SK-N-SH treated with all-trans-retinoic acid at 6 μM for 48 hours (cell line): ENCODE data around the gene PHLDB3.

Experiments used
- ATAC-seq: fragments of 200-7000 bp; cut with Tn5 transposase; 3 replicates; pipeline ENCODE4 v1.9.1; 2020; ENCODE audit warnings: mild to moderate bottlenecking, moderate library complexity
- ARNTL ChIP-seq: fragments of 450-650 bp; formaldehyde crosslinking; IDR thresholded peaks from 2 replicates; pipeline ENCODE4 v1.5.0; 2020; ENCODE audit warnings: low read depth, mild to moderate bottlenecking, moderate library complexity, borderline replicate concordance
- CSDC2 ChIP-seq: fragments of 250-450 bp; sonication (Bioruptor Pico); IDR thresholded peaks from 2 replicates; pipeline ENCODE4 v1.5.0; 2020; ENCODE audit warnings: mild to moderate bottlenecking, moderate library complexity
- CSRNP3 ChIP-seq: fragments of 250-450 bp; sonication (Bioruptor Pico); IDR thresholded peaks from 2 replicates; pipeline ENCODE4 v1.5.1; 2021; ENCODE audit warnings: mild to moderate bottlenecking, moderate library complexity
- ISL1 ChIP-seq: fragments of 250-450 bp; sonication (Bioruptor Pico); IDR thresholded peaks from 2 replicates; pipeline ENCODE4 v2.1.2; 2022; ENCODE audit warnings: mild to moderate bottlenecking, moderate library complexity
- OSR1 ChIP-seq: fragments of 250-450 bp; sonication (Bioruptor Pico); IDR thresholded peaks from 2 replicates; pipeline ENCODE4 v1.8.0; 2022; ENCODE audit warnings: moderate library complexity, mild to moderate bottlenecking, inconsistent platforms
- PATZ1 ChIP-seq: fragments of 250-450 bp; sonication (Bioruptor Pico); IDR thresholded peaks from 2 replicates; pipeline ENCODE4 v1.8.0; 2020; ENCODE audit warnings: mild to moderate bottlenecking, moderate library complexity, borderline replicate concordance
- PPARA ChIP-seq: fragments of 250-450 bp; sonication (Bioruptor Pico); IDR thresholded peaks from 2 replicates; pipeline ENCODE4 v1.5.0; 2020; ENCODE audit warnings: mild to moderate bottlenecking, borderline replicate concordance
- RARB ChIP-seq: fragments of 250-450 bp; sonication (Bioruptor Pico); IDR thresholded peaks from 2 replicates; pipeline ENCODE4 v1.8.0; 2021; ENCODE audit warnings: mild to moderate bottlenecking, moderate library complexity
- SNAI2 ChIP-seq: fragments of 250-450 bp; sonication (Bioruptor Pico); IDR thresholded peaks from 2 replicates; pipeline ENCODE4 v1.5.0; 2020; ENCODE audit warnings: mild to moderate bottlenecking, moderate library complexity
- TOX ChIP-seq: fragments of 250-450 bp; sonication (Bioruptor Pico); IDR thresholded peaks from 2 replicates; pipeline ENCODE4 v1.8.0; 2021; ENCODE audit warnings: mild to moderate bottlenecking, moderate library complexity, borderline replicate concordance
- ZFP30 ChIP-seq: fragments of 450-650 bp; formaldehyde crosslinking; IDR thresholded peaks from 2 replicates; pipeline ENCODE4 v1.5.0; 2022; ENCODE audit warnings: mild to moderate bottlenecking, moderate library complexity
- ZNF565 ChIP-seq: fragments of 450-650 bp; formaldehyde crosslinking; conservative IDR thresholded peaks from 2 replicates; pipeline ENCODE4 v1.5.0; 2020; ENCODE audit warnings: low read depth, mild to moderate bottlenecking, moderate library complexity
- ZNF70 ChIP-seq: fragments of 450-650 bp; formaldehyde crosslinking; IDR thresholded peaks from 2 replicates; pipeline ENCODE4 v1.5.0; 2020; ENCODE audit warnings: mild to moderate bottlenecking, moderate library complexity
- ZNF8 ChIP-seq: fragments of 450-650 bp; formaldehyde crosslinking; IDR thresholded peaks from 2 replicates; pipeline ENCODE4 v1.5.0; 2020; ENCODE audit warnings: mild to moderate bottlenecking, moderate library complexity
- TF ChIP-seq, protein P1 (sequence below): fragments of 250-450 bp; sonication (Bioruptor Pico); IDR thresholded peaks from 2 replicates; pipeline ENCODE4 v1.5.0; 2020; ENCODE audit warnings: mild to moderate bottlenecking, moderate library complexity
- TF ChIP-seq, protein P2 (sequence below): fragments of 250-450 bp; sonication (Bioruptor Pico); IDR thresholded peaks from 2 replicates; pipeline ENCODE4 v1.8.0; 2021; ENCODE audit warnings: low read depth, mild to moderate bottlenecking, moderate library complexity, borderline replicate concordance
- TF ChIP-seq, protein P3 (sequence below): fragments of 250-450 bp; sonication (Bioruptor Pico); IDR thresholded peaks from 2 replicates; pipeline ENCODE4 v1.5.1; 2020; ENCODE audit warnings: low read depth, mild to moderate bottlenecking, moderate library complexity

Gene PHLDB3

GRCh38 chr19:43506629-43507028, 2.1 kb upstream of the PHLDB3 start:
- ATAC-seq: no peak
- TF ChIP-seq ZFP30 (CRISPR knock-in tag): no peak
- no peak for TF ChIP-seq CSRNP3 (CRISPR knock-in tag)
- TF ChIP-seq CSDC2 (CRISPR knock-in tag): no peak
- no peak for TF ChIP-seq ARNTL (CRISPR knock-in tag)
- no peak for TF ChIP-seq ZNF70 (CRISPR knock-in tag)
- TF ChIP-seq OSR1: no peak
- TF ChIP-seq, protein P1, sequence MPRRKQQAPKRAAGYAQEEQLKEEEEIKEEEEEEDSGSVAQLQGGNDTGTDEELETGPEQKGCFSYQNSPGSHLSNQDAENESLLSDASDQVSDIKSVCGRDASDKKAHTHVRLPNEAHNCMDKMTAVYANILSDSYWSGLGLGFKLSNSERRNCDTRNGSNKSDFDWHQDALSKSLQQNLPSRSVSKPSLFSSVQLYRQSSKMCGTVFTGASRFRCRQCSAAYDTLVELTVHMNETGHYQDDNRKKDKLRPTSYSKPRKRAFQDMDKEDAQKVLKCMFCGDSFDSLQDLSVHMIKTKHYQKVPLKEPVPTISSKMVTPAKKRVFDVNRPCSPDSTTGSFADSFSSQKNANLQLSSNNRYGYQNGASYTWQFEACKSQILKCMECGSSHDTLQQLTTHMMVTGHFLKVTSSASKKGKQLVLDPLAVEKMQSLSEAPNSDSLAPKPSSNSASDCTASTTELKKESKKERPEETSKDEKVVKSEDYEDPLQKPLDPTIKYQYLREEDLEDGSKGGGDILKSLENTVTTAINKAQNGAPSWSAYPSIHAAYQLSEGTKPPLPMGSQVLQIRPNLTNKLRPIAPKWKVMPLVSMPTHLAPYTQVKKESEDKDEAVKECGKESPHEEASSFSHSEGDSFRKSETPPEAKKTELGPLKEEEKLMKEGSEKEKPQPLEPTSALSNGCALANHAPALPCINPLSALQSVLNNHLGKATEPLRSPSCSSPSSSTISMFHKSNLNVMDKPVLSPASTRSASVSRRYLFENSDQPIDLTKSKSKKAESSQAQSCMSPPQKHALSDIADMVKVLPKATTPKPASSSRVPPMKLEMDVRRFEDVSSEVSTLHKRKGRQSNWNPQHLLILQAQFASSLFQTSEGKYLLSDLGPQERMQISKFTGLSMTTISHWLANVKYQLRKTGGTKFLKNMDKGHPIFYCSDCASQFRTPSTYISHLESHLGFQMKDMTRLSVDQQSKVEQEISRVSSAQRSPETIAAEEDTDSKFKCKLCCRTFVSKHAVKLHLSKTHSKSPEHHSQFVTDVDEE (CRISPR knock-in tag): no peak
- TF ChIP-seq SNAI2 (CRISPR knock-in tag): no peak
- TF ChIP-seq RARB (CRISPR knock-in tag): no peak
- TF ChIP-seq ZNF8 (CRISPR knock-in tag): no peak
- TF ChIP-seq, protein P2, sequence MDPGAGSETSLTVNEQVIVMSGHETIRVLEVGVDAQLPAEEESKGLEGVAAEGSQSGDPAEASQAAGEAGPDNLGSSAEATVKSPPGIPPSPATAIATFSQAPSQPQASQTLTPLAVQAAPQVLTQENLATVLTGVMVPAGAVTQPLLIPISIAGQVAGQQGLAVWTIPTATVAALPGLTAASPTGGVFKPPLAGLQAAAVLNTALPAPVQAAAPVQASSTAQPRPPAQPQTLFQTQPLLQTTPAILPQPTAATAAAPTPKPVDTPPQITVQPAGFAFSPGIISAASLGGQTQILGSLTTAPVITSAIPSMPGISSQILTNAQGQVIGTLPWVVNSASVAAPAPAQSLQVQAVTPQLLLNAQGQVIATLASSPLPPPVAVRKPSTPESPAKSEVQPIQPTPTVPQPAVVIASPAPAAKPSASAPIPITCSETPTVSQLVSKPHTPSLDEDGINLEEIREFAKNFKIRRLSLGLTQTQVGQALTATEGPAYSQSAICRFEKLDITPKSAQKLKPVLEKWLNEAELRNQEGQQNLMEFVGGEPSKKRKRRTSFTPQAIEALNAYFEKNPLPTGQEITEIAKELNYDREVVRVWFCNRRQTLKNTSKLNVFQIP (CRISPR knock-in tag): no peak
- TF ChIP-seq, protein P3, sequence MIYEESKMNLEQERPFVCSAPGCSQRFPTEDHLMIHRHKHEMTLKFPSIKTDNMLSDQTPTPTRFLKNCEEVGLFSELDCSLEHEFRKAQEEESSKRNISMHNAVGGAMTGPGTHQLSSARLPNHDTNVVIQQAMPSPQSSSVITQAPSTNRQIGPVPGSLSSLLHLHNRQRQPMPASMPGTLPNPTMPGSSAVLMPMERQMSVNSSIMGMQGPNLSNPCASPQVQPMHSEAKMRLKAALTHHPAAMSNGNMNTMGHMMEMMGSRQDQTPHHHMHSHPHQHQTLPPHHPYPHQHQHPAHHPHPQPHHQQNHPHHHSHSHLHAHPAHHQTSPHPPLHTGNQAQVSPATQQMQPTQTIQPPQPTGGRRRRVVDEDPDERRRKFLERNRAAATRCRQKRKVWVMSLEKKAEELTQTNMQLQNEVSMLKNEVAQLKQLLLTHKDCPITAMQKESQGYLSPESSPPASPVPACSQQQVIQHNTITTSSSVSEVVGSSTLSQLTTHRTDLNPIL: no peak
- TF ChIP-seq PPARA (CRISPR knock-in tag): no peak
- TF ChIP-seq, all 23 proteins: peak for 0

DNA sequence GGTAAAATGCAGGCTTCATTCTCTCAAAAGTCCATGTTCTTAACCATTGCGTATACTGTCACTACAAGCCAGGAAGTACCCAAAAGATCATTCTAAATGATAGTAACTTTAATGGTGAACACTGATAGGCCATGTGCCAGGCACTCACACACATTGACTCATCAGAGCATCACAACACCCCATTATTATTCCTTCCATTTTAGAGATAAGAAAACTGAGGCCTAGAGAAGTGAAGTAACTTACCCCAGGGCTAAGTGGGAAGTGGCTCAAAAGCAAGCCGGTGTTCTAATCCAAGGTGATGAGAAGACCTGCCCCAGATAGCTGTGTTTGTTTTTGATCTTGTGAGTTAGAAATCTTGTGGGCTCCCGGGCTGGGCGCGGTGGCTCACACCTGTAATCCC, 1.4 kb upstream of the PHLDB3 start:
- ATAC-seq: no peak
- TF ChIP-seq ARNTL (CRISPR knock-in tag) (no peak), ZNF565 (CRISPR knock-in tag) (no peak), RARB (CRISPR knock-in tag) (no peak)
- TF ChIP-seq, protein P2 (CRISPR knock-in tag): no peak
- TF ChIP-seq, all 23 proteins: peak for 0

- no peak for ATAC-seq
- TF ChIP-seq ISL1 (CRISPR knock-in tag): no peak
- TF ChIP-seq, protein P3: no peak
- no peak for TF ChIP-seq CSDC2 (CRISPR knock-in tag)
- TF ChIP-seq, protein P1 (CRISPR knock-in tag): no peak
- TF ChIP-seq PATZ1: no peak
- TF ChIP-seq, protein P2 (CRISPR knock-in tag): no peak
- no peak for TF ChIP-seq TOX
- no peak for TF ChIP-seq PPARA (CRISPR knock-in tag)
- TF ChIP-seq ZFP30 (CRISPR knock-in tag): no peak
Observed at GRCh38 chr19:43505186-43505456, 575 bp upstream of the PHLDB3 start.
